Stimulated activated CD8-positive, alpha-beta memory T cell treated with anti-CD3 and anti-CD28 coated beads, Interleukin-4, amount 100 ng/mL, for 1 hour (primary cell): Measurements from ENCODE around the gene ZNF256.
A peak's percentile ranks its signal among the peaks of the same experiment; 100 is the strongest.

ENCODE experiments used
- DNase-seq, 2 donors: peaks; one replicate each; pipeline ENCODE4 v3.0.0-alpha.2; 2020; ENCODE audit warnings: low read depth in 2 of 2, low spot score in 1 of 2

ZNF256 gene

GRCh38 chr19:57947419-57948134 is at the start of gene ZNF256:
ZNF256 (minus strand) TSS chr19:57947706; CDS start chr19:57947474, 232 bp downstream.
- peak; percentile 71 to 75 for DNase-seq

DNA sequence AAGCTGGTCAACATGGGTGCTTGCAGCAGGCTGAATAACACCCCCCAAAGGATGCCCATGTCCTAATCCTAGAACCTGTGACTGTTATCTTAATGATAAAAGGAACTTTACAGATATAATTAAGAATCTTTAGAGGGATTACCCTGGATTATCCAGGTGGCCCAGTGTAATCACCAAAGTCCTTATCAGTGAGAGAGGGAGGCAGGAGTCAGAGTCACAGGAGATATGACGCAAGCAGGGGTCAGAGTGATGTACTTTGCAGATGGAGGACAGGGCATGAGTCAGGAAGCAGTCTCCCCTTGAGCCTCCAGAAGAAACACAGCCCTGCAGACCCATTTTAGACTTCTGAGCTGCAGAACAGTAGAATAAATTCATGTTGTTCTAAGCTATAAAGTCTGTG is 45.3 kb upstream of the ZNF256 start:
- DNase-seq = no peak

DNA sequence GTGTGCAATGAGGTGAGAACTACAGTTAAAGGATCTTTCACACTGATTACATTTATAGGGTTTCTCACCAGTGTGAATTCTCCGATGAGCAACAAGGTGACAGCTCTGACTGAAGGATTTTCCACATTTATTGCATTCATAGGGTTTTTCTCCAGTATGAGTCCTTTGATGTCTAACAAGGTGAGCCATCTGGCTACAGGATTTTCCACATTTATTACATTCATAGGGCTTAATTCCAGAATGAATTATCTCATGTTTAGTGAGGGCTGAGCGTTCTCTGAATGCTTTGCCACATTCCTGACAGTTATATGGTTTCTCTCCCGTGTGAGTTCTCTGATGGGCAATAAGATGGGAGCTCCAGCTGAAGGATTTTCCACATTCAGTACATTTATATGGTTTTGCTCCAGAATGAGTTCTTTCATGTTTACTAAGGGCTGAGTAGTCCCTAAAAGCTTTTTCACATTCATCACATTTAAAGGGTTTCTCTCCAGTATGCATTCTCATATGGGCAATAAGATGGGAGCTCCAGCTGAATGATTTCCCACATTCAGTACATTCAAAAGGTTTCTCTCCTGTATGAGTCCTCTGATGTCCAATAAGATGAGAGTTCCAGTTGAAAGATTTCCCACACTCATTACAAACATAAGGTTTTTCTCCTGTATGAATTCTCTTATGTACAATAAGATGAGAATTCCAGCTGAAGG is 31.2 kb upstream of the ZNF256 start:
- no peak for DNase-seq

DNA sequence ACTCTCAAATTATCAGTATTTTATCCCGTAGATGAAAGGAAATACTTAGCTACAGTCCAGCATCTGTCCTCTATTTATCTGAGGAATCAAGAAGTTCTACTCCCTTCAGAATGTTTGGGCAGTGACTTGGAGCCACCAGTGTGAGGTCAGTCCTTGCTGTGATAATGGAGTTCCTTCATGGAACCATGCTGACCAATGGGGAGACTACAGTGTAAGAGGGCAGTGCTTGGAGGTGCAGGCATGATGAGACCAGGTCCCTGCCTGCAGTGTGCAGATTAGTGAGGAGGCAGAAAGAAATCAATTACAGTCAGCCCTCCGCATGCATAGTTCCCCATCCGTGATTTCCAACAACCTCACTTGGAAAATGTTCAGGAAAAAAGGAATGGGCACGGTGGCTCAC is 26.9 kb upstream of the ZNF256 start, which contains the start of gene C19orf18:
Gene C19orf18 (minus strand): TSS at position 101 of the 400 bp plus-strand sequence. CDS start 102 bp downstream, outside the sequence.
- no peak for DNase-seq

DNA sequence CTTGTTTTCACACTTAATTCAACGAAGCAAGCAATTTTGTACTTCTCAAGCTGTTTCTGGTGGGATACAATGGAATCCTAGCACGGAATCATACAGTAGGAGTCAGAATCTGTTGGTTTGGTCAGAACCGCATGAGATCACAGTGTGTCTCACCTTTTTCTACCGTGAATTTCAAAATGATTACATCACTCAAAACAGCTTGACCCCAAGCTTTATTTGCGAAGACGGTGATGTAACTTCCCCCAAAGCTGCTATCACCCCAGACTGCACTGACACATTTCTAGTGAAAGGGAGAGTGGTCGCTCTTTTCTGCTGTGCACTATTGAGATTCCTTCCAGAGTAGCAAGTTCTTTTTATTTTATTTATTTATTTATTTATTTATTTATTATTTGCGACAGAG is 17.3 kb upstream of the ZNF256 start:
- no peak for DNase-seq

- DNase-seq = no peak
Measured at GRCh38 chr19:57961785-57962184, 14.3 kb upstream of the ZNF256 start.

DNA sequence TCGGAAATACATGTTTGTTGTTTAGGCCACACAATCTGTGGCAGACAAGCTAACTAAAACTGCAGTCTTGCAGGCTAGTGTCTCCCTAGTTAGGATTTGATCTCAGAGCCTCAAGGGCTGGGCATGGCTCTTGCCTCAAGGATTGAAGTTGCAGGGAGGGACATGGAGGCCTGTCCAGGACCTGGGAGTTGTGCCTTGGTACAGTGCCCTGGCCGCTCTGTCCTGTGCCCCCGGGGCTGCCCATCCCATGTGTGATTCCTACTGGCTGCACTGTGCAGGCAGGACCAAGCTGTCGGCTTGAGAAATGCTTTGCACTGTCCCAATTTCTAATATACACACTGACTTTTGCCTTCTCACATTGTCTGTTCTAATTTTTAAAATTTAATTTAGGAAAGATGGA is 7.5 kb upstream of the ZNF256 start:
- DNase-seq = no peak

DNA sequence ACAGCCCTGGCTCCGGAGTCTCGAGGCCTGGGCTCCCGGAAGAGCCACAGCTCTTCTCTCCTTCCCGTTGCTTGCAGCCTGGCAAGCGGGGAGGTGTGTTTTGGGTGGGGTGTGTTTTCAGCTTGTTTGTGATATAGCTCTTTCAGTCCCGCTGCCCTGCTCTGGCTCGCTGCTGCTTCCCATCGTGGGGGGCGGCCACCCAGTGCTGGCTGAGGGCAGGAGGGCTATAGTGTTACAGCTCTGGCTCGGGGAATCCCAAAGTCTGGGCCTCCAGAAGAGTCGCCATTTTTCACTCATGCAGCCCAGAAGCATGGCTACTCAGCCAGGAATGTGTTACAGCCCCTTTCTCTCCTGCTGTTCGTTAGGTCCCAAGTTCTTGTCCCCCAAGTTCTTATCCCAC is 2.2 kb upstream of the ZNF256 start:
- DNase-seq = no peak

DNA sequence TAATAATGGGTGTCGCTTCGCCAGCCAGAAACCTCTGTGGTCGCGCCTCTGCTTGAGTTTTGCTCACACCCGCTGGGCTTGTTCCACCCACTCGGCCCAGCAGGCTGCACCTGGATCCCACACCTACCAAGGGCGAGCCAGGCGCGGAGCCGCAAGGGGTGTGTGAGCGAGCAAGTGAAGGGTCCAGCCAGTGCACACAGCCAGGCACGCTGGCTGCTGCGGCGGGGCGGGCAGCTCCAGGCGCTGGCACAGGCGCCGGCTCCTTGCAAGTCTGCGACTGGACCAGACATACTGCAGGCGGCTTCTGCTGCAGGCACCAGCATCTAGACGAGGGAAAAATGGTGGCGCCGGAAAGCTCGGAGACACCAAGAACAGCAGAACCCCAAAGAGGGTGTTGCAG is 1.8 kb upstream of the ZNF256 start:
- DNase-seq = no peak

DNA sequence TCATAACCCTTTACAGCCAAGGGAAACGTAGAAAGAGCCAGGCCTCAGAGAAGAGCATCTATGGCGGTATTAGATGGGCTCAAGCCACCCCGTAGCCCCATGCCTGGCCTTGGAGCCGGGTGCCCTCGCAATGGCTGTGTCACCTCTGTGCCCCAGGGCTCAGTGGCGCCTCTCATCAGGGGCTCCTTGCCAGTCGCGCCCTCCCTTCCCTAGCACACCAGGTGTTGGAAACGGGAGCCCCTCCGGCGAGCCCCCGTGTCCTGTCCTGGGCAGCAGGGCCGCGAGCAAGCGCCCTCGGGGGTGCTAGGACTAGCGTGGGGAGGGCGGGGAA is 453 bp downstream of the ZNF256 start:
- no peak for DNase-seq

- no peak for DNase-seq
Measured at GRCh38 chr19:57946316-57946715, 1.2 kb downstream of the ZNF256 start.

GRCh38 chr19:57941593-57941992 is 5.9 kb downstream of the ZNF256 start:
- no peak for DNase-seq

DNA sequence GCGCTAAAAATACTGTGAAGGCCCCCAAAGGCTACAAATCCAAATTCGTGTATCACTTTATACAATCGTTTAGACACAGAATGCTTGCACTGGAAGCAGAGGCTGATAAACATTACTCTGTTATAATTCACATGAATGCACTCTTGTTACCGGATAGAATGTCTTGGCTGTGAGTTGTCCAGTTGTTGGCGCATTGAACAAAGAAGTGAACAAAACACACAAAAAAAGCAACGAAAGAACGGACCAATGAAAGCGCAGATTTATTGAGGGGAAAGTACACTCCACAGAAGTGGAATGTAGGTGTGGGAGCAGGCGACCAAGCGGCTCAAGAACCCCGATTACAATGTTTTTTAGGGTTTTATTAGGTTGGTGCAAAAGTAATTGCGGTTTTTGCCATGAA is 11.8 kb downstream of the ZNF256 start:
- DNase-seq = no peak

DNA sequence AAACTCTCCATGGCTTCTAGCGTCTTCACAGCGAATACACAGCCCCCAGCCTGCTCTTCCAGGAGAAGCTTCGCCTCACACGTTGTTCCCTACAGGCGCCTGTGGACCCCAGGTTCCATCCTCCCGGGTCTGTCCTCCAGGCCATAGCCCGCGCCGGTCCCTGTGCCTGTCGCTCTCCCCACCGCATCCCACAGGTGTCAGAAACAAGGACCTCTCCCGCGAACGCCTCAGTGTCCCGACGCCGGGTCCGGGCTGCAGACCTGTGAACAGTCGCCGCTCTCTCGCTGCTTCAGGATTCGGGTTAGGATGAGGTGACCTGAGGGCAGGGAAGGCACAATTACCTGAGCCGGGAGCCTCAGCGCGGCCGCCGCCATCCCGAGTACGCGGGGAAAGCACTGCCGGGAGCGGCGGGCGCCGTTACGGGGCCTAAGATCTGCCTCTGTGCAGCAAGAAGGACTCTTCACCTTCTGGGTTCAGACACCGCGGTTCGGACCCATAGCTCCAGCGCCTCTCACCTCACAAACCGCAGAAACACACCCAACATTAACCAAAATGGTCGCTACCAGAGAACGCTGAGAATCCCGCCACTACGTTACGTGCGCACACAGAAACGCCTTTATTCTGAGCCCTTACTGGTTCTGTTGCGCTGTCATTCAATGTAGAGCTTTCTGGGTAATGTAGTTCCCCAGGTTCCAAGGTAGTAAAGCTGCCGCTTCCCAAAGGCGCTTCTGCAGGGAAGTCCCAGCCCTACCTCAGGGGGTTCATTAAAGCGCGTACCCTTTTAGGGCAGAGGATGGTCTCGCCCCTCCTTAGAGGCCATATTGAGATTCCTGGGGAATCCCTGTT is 12.5 kb downstream of the ZNF256 start, which contains the start of gene ZNF418:
Gene ZNF418 (minus strand): TSS at position 583 of the 846 bp plus-strand sequence. CDS start 1,580 bp downstream, outside the sequence.
- no peak for DNase-seq

GRCh38 chr19:57927587-57927986 is 19.9 kb downstream of the ZNF256 start:
- no peak for DNase-seq

DNA sequence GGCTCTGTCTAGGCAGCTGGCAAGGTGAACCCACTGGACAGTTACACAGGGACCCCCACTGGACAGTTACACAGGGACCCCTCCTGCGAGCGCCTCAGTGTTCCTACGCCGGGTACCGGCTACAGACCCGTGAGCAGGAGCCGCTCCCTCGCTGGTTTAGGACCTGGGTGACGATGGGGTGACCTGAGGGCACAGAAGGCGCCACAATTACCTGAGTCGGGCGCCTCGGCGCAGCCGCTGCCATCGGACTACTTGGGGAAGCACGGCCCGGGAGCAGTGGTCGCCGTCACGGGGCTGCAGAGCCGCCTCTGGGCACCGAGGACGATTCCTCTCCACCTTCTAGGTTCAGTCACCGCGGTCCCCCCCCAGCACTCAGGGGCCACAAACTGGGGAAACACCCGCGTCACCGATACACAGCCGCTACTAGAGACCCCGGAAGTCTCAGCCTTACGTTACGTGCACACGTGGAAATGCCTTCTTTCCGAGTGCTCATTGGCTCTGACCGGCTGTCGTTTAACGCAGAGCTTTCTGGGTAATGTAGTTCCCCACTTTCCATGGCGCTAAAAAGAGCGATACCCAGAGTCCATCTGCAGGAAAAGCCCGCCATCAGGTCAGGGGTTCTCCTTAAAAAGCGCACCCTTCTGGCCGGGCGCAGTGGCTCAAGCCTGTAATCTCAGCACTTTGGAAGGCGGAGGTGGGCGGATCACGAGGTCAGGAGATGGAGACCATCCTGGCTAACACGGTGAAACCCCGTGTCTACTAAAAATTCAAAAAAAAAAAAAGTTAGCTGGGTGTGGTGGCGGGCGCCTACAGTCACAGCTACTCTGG is 31.1 kb downstream of the ZNF256 start, which contains the start of gene ZNF417:
Gene ZNF417 (minus strand): TSS at position 425 of the 828 bp plus-strand sequence. CDS start 181 bp downstream, at position 244.
- DNase-seq = peak; percentile 60 to 70

GRCh38 chr19:57914531-57914930 is 33.0 kb downstream of the ZNF256 start:
- no peak for DNase-seq

- DNase-seq = no peak
Measured at GRCh38 chr19:57907394-57907793, 40.1 kb downstream of the ZNF256 start.

DNA sequence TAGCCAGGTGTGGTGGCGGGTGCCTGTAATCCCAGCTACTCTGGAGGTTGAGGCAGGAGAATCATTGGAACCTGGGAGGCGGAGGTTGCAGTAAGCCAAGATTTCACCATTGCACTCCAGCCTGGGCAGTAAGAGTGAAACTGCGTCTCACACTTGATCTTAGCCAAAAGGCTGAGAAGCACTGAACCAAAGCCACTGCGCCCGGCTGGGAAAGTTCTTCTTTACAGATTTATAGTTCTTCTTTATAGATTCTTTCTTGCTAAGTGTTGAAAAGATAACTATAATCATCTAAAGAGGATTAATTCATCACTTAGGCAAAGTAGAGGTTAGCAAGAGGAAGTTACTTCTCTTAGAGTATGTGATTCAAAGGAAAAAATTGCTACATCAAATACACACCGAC is 42.2 kb downstream of the ZNF256 start:
- no peak for DNase-seq

- DNase-seq = no peak
Measured at GRCh38 chr19:57903618-57904184, 43.8 kb downstream of the ZNF256 start.
